Ectodermal cell (in vitro differentiated cells): ENCODE measurements around the gene RNF213.

Source experiments
- H3K27ac ChIP-seq: 2 replicates; pipeline ENCODE4 v1.7.0; 2013; ENCODE audit warnings: mild to moderate bottlenecking, low read depth, low read length; ENCODE audit not compliant: insufficient read depth, poor library complexity, severe bottlenecking
- H3K27me3 ChIP-seq: 2 replicates; pipeline ENCODE4 v1.7.0; 2013; ENCODE audit warnings: mild to moderate bottlenecking, low read length; ENCODE audit not compliant: insufficient read depth, control insufficient read depth, poor library complexity, severe bottlenecking
- H3K36me3 ChIP-seq: one replicate; pipeline ENCODE4 v1.7.0; 2013; ENCODE audit warnings: low read length; ENCODE audit not compliant: control insufficient read depth, insufficient read depth
- H3K4me1 ChIP-seq: one replicate; pipeline ENCODE4 v1.7.0; 2013; ENCODE audit warnings: low read length; ENCODE audit not compliant: control insufficient read depth, insufficient read depth
- H3K4me3 ChIP-seq: 2 replicates; pipeline ENCODE4 v1.7.0; 2013; ENCODE audit warnings: low read depth, low read length, control low read depth; ENCODE audit not compliant: insufficient read depth
- H3K9me3 ChIP-seq: 2 replicates; pipeline ENCODE4 v1.7.0; 2013; ENCODE audit warnings: mild to moderate bottlenecking, low read length, moderate library complexity; ENCODE audit not compliant: control insufficient read depth
- WGBS, 2 experiments: methylation state at CpG; one replicate each; pipeline ENCODE4 v1.1.7; 2013; ENCODE audit warnings: missing lambda C conversion rate in 2 of 2; 5-methylcytosine and 5-hydroxymethylcytosine counted together

RNF213 gene

GRCh38 chr17:80218391-80218790, 42.3 kb upstream of the RNF213 start:
- 89 to 90% methylated on average over 7 of the region's 7 CpGs for WGBS, 2 experiments
- no peak overlapping the region for H3K4me3 ChIP-seq
- no peaks in the 10 kb centered on the region for H3K9me3 ChIP-seq
- no peaks in the 10 kb centered on the region for H3K27me3 ChIP-seq
- H3K36me3 ChIP-seq: no peaks in the 10 kb centered on the region
- peaks cover 6% of the 10 kb centered on the region for H3K4me1 ChIP-seq
- H3K27ac ChIP-seq: no peak overlapping the region

GRCh38 chr17:80219013-80219762, 41.5 kb upstream of the RNF213 start:
- H3K27me3 ChIP-seq: no peaks in the 10 kb centered on the region
- H3K4me1 ChIP-seq: peaks cover 6% of the 10 kb centered on the region
- peak overlapping the region; percentile 74 for H3K4me3 ChIP-seq
- H3K27ac ChIP-seq: no peak overlapping the region
- 70 to 72% methylated on average over 15 of the region's 15 CpGs for WGBS, 2 experiments
- no peaks in the 10 kb centered on the region for H3K36me3 ChIP-seq
- no peaks in the 10 kb centered on the region for H3K9me3 ChIP-seq

GRCh38 chr17:80219763-80220053, 40.9 kb upstream of the RNF213 start:
- peak overlapping the region; percentile 74 for H3K4me3 ChIP-seq
- no peak overlapping the region for H3K27ac ChIP-seq
- H3K36me3 ChIP-seq: no peaks in the 10 kb centered on the region
- no peaks in the 10 kb centered on the region for H3K27me3 ChIP-seq
- no peaks in the 10 kb centered on the region for H3K9me3 ChIP-seq
- peaks cover 8% of the 10 kb centered on the region for H3K4me1 ChIP-seq
- WGBS, 2 experiments: 5 to 8% methylated on average over 5 of the region's 5 CpGs

- Histone ChIP-seq H3K36me3 (no peaks in the 10 kb centered on the region), H3K27me3 (no peaks in the 10 kb centered on the region), H3K27ac (no peak within 1 kb of the TSS), H3K4me3 (peak within 1 kb of the TSS; percentile 74), H3K4me1 (peaks cover 9% of the 10 kb centered on the region), H3K9me3 (no peaks in the 10 kb centered on the region)
- 1% methylated on average over 77 of the region's 77 CpGs for WGBS, 2 experiments
Observed at GRCh38 chr17:80220054-80220735, 40.5 kb upstream of the RNF213 start, which contains the start of the genes SGSH and SLC26A11. TSS of gene SGSH (minus strand) at chr17:80220333. CDS start at chr17:80220313, 20 bp downstream. TSS of gene SLC26A11 (plus strand) at chr17:80220427. CDS start at chr17:80221561, 1,134 bp downstream.

GRCh38 chr17:80220736-80221215, 39.9 kb upstream of the RNF213 start:
- Histone ChIP-seq H3K27ac (no peak overlapping the region), H3K36me3 (no peaks in the 10 kb centered on the region), H3K4me3 (peak overlapping the region; percentile 74), H3K4me1 (peaks cover 15% of the 10 kb centered on the region), H3K27me3 (no peaks in the 10 kb centered on the region), H3K9me3 (no peaks in the 10 kb centered on the region)
- WGBS, 2 experiments: 2 to 3% methylated on average over 41 of the region's 41 CpGs

GRCh38 chr17:80221351-80222105, 39.1 kb upstream of the RNF213 start:
- Histone ChIP-seq H3K4me1 (peaks cover 15% of the 10 kb centered on the region), H3K4me3 (peak overlapping the region; percentile 74), H3K27ac (no peak overlapping the region), H3K27me3 (no peaks in the 10 kb centered on the region), H3K9me3 (no peaks in the 10 kb centered on the region), H3K36me3 (no peaks in the 10 kb centered on the region)
- 86 to 87% methylated on average over 29 of the region's 29 CpGs for WGBS, 2 experiments

GRCh38 chr17:80222376-80223141, 38.1 kb upstream of the RNF213 start:
- Histone ChIP-seq H3K36me3 (no peaks in the 10 kb centered on the region), H3K4me1 (peaks cover 15% of the 10 kb centered on the region), H3K27ac (no peak overlapping the region), H3K4me3 (no peak overlapping the region), H3K9me3 (no peaks in the 10 kb centered on the region), H3K27me3 (no peaks in the 10 kb centered on the region)
- WGBS, 2 experiments: 94 to 95% methylated on average over 18 of the region's 18 CpGs

GRCh38 chr17:80223142-80223815, 37.4 kb upstream of the RNF213 start:
- no peaks in the 10 kb centered on the region for H3K36me3 ChIP-seq
- 94 to 95% methylated on average over 18 of the region's 18 CpGs for WGBS, 2 experiments
- H3K27me3 ChIP-seq: no peaks in the 10 kb centered on the region
- peaks cover 15% of the 10 kb centered on the region for H3K4me1 ChIP-seq
- no peak overlapping the region for H3K27ac ChIP-seq
- H3K9me3 ChIP-seq: no peaks in the 10 kb centered on the region
- H3K4me3 ChIP-seq: no peak overlapping the region

- no peak overlapping the region for H3K27ac ChIP-seq
- no peaks in the 10 kb centered on the region for H3K27me3 ChIP-seq
- no peaks in the 10 kb centered on the region for H3K36me3 ChIP-seq
- H3K4me1 ChIP-seq: peaks cover 15% of the 10 kb centered on the region
- WGBS, 2 experiments: 81 to 82% methylated on average over 11 of the region's 11 CpGs
- no peaks in the 10 kb centered on the region for H3K9me3 ChIP-seq
- H3K4me3 ChIP-seq: no peak overlapping the region
Observed at GRCh38 chr17:80223838-80224497, 36.7 kb upstream of the RNF213 start.
